ENCODE measurements around the gene JUND. TPM values are rescaled to one million over a fixed set of nuclear protein-coding genes. Genes with fewer than 3 reads are reported as not detected.

The JUND gene
- total RNA-seq, 1 experiment from 2014 or later = 75.0 TPM

DNA sequence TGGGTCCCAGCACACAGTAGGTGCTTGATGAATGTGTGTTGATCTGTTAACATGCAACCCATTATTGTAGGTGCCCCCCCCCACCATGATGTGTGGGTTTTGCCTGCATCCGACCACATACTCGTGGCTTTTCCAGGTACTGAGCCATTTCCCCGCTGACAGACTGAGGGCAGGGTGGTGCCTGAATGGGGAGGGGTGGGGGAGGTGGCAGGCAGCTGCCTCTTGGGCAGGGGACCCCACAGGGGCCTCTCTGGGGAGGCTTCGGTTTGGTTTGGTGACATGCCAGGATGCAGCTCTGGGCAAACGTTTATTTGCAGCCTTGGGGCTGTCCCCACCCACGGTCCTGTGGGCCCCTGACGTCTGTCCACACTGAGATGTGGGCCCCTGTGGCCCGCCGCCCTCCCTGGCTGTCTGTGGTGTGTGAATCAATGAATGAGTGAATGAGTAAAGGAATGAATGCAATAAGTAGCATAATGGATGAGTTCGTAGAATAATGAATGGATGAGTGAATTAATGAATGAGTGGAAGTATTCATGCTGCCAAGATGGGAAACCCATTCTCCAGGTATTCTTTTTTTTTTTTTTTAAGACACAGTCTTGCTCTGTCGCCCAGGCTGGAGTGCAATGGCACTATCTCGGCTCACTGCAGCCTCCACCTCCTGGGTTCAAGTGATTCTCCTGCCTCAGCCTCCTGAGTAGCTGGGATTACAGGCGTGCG is 9.0 kb upstream of the JUND start:
- DNase-seq (ENCODE audit: low read depth) = peak; percentile 43

DNA sequence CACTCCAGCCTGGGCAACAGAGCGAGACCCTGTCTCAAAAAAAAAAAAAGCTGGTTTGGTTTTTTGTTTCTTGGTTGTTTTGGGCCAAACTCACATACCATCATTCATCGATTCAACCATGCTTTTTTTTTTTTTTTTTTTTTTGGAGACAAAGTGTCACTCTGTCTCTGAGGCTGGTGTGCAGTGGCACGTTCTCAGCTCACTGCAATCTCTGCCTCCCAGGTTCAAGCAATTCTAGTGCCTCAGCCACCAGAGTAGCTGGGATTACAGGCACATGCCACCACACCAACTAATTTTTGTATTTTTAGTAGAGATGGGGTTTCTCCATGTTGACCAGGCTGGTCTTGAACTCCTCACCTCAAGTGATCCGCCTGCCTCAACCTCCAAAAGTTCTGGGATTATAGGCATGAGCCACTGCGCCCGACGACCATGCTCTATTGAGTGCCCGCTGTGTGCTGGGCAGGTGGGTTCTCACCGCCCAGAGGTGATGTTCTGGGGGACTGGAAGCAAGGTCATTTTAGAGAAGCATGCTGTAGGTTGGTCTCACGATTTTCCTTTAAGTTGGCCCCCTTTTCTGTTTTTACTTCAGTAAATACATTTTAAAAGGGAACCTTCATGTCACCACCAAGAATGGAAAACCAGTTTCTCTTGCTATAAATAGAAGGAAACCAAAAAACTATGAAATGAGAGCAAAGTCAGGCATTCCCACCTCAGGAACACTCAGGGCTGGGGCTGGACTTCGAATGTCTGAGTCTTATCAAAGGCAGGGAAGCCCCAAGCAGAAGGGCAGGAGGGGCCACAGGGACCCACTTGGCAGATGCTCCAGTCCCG is 8.3 kb upstream of the JUND start:
- no peak for DNase-seq (ENCODE audit: low read depth)

DNA sequence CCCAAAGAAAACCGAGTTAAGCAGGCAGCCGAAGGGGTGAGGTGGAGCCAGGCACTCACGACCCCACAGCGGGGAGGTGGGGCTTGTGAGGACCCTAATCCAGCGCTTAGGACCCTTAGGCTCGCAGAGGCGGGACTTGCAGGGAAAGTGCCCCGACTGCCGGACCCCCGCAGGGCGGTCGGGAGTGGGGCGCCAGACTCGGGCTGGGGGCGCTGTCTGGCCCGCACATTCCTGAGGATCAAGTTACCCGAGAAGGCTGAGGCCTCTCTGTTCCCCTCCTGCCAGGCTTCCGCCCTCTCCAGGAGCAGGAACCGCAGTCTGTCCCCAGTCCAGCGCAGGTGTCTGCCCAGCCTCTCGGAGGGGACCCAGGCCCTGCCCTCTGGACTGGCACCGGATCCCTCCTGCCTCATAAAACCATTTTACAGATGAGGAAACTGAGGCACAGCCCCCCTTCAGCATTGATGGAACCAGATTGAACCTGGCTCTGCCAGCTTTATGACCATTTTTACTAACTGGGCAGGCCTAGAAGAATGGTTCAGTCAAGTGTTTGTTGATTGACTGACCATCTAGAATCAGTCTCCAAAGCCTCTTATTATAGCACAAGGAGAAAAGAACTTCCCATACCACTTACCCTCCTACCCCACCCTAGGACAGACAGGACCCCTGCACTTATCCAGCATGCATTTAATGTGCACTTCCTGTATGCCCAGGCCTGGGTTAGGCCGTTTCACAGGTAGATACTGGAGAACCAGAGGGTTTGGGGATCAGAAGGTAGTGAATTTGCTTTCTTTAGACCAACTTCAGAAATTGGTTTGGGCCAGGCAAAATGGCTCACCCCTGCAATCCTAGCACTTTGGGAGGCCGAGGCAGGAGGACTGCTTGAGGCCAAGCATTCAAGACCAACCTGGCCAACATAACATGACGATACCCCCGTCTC is 6.7 kb upstream of the JUND start:
- DNase-seq (ENCODE audit: low read depth) = peak; percentile 43

DNA sequence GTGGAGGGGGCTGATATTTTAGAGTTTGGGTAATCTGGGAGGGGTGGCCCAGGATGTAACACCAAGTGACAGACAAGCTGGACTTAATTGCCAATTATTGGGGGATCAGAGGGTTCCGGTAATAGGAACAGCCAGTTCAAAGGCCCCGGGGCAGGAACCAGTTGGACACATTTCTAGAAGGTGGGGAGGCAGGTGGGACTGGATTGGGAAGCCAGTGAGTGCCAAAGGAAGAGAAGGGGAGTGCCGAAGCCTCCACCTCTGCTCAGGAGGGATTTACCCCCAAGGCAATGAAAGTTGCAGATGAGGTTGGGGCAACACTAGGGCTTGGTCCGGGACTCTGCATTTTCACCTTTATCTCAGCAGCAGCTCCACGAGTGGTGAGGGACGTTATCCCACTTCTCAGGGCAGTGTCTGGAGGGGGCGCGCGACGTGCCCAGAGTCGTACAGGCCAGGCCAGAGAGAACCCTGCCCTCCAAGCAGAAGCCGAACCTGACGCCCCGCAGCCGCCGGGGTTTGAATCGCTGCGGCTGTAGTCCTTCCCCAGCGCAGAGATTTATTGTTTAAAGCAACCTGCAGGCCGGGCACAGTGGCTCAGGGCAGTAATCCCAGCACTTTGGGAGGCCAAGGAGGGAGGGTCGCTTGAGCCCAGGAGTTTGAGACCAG is 5.7 kb upstream of the JUND start:
- DNase-seq (ENCODE audit: low read depth) = no peak

DNA sequence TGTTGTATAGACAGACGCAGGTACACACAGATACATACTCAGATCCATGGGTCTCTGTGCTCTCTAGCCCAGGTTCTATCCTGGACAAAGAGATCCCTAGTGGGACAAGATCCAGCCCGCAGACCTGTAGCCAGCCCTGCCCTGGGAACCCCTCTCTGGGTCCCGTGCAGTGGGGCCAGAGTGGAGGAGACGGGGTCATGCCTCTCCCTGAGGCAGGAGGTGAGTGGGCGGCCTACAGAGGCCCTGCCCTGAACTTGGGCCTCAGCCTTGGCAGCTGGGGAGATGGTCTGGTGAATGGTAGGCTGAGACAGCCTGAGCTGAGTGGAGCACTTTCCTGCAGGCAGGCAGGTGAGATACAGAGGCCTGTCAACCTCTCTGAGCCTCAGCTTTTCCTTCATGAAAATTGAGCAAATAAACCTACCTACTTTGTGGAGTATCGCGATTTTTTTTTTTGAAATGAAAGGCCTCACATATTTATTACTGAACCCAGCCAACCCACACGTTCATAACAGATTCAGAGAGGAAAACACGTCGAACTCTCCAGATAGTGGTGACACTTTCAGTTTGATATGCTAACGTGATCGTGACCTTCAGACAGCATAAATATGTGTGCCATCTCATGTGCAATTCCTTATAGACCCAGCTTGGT is 3.4 kb upstream of the JUND start:
- no peak for DNase-seq (ENCODE audit: low read depth)

DNA sequence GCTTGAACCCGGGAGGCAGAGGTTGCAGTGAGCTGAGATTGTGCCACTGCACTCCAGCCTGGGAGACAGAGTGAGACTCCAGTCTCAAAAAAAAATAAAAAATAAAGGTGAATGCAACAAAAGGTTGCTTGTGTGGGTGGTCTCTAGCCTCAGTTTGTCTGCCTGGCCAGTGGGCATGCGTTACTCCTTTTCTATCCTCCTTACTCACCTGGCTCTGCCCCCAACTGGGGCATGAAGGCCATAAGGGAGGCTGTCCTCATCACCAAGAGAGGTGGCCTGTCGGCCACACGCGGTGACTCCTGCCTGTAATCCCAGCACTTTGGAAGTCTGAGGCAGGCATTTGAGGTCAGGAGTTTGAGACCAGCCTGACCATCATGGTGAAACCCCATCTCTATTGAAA is 1.9 kb upstream of the JUND start:
- no peak for DNase-seq (ENCODE audit: low read depth)

DNA sequence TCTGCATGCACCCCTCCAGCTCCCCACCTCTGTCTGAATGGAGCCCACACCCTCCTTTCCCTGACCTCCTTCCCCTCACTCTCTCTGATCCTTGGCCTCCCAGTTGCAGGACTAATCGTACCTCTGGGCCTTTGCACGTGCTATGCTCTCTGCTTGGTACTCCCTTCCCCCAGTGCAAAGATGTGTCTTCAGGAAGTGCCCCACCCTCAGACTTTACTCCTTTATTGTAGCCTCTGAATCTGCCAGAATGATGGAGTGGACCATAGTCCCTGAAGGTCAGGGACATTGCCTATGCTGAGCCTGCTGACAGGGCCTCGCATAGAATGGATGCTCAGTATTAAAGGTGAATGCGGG is 1.3 kb upstream of the JUND start:
- no peak for DNase-seq (ENCODE audit: low read depth)

DNA sequence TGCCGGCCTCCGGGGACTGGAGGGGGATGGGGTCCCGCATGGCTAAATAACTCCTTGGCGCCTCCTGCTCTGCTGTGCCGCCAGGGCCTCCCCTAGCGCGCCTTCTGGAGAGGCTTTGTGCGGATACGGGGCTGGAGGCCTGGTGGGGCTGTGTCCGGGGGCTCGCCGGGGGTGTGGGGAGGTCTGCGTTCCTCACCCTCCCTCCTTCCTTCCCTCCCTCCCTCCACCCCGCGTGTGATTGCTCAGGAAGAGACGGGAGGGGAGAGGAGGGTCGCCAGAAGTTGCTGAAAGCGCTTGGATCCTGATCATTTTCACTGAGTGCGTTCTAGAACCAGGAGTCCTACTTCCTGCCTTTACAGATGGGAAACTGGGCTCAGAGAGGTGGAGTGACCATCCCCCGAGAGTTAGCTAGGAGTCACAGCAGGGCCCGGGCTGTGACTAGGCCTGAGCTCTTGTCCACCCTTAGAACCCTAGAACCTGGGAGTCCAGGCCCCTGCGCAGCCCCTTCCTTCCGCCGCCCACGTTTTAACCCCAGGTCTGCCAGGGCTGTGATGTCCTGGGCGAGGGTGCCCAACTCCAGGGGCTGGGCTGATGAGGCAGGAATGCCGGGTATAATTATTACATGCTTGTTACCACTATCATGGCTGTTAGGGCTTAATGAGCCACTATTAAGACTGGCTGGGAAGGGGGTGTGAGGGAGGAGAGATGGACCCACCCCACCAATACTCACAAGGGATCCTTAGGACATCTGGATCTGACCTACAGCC is 782 bp upstream of the JUND start:
- no peak for DNase-seq (ENCODE audit: low read depth)

DNA sequence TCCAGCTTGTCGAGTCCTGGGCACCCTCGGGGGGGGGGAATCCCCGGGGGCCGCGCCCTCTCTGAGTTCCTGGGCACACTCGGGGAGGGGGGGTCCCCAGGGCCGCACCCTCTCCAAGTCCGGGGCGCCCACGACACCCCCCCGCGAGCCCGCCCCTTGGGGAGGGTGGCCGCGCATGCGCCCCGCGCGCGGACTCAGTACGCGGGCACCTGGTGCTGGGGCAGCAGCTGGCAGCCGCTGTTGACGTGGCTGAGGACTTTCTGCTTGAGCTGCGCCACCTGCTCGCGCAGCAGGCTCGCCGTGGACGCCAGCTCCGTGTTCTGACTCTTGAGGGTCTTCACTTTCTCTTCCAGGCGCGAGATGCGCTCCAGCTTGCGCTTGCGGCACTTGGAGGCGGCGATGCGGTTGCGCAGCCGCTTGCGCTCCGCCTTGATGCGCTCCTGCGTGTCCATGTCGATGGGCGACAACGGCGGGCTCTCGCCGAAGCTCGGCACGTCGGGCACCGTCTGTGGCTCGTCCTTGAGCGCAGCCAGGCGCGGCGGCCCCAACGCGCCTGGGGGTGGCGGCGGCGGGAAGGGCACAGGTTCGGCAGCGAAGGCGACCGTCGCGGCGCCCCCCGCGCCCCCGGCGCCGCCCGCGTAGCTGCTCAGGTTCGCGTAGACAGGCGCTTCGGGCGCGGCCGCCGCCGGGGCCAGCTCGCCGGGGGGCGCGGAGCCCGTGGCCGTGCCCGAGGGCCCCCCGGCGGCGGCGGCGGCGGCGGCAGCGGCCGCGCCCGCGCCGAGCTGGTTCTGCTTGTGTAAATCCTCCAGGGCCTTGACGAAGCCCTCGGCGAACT is 958 bp downstream of the JUND start:
- peak; percentile 87 for DNase-seq (ENCODE audit: low read depth)

DNA sequence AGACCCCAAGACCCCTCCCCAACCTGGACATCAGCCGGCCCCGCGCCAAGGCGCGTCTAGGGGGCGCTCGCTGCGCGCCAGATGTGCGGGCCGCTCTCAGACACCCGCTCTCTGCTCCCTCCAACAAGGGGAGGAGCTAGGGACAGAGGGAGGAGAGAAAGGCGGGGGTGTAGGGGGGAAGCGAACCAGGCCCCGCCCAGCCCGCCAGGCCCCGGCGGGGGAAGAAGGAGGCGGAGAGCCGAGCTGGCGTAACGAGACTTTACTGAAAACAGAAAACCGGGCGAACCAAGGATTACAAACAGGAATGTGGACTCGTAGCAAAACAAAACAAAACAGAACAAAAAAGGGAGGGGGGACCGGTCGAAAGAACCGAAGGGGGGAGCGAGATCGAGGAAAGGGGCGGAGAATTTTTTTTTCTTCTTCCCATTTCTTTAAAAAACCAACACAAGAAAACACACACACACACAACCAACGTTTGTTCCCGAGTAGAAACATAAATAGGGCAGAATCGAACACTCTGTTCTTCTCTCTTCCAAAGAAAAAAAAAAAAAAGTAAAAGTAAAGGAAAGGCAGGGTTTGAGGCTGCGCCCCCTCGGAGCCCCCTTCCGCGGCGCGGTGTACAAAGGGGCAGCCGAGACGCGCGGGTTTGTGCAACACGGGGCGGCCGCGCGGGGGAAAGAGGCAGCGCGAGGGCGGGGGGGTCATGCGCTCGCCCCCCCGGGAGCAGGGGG is 1.7 kb downstream of the JUND start:
- peak; percentile 97 for DNase-seq (ENCODE audit: low read depth)

DNA sequence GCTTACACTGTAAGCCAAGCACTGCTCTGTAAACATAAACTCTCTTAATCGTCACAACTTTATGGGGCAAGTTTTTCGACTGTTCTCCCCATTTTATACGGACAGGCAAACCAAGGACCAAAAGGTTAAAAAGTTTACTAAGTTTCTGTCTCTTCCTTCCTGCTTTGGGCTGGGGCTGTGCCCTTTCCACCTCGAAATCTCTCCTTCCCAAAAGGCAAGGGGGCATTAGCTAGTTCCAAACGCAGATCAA is 2.2 kb downstream of the JUND start:
- DNase-seq (ENCODE audit: low read depth) = no peak

DNA sequence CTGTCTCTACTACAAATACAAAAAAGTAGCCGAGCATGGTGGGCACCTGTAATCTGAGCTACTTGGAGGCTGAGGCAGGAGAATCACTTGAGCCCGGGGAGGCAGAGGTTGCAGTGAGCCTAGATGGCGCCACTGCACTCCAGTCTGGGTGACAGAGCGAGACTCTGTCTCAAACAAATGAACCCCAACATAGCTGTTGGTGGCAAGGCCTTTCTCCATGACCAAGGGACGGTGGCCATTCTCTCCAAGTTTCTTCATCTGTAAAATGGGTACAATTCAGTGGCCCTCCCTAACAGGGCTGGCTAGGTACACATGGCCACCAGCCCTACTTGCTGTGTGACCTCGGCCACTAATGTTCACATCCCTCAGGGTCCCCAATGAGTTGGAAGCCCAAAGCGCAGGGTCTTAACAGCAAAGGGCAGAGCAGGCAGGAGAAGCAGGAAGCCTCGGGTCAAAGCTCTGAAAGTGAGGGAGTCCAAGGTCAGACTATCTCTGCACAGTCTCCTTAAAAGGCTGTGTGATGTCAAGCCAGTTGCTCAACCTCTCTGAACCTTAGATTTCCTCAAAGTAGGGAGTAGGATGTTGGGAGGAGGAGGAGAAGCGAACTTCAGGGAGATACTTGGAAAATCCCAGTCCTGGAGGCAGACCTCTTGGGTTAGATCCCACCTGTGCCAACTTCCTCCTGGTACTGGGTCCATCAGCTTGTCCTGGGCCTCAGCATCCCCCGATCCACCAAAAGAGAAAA is 2.7 kb downstream of the JUND start:
- DNase-seq (ENCODE audit: low read depth) = no peak

DNA sequence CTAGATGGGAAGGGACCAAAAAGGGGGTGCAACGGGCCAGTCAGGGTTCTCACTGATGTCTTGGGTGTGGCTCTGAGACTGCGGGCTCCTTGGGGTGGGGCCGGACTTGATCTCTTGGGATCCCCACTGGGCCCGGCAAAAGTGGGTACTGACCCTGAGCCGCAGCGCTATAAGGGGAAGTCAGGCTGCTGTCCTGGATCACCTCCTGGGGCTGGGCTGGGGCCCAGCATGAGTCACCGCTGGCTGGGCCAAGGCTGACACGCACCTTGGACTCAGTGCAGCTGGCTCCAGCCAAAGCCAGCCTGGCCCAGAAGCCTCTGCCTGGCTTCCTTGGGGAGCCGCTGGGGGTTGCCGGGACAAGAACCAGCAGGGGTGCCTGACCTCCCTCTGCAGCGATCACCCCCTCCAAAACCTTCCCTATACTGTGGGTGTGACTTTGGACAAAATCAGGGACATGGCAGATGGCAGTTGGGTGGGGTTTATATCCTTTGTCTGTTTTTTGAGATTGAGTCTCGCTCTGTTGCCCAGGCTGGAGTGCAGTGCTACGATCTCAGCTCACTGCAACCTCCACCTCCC is 6.6 kb downstream of the JUND start:
- DNase-seq (ENCODE audit: low read depth) = peak; percentile 95

DNA sequence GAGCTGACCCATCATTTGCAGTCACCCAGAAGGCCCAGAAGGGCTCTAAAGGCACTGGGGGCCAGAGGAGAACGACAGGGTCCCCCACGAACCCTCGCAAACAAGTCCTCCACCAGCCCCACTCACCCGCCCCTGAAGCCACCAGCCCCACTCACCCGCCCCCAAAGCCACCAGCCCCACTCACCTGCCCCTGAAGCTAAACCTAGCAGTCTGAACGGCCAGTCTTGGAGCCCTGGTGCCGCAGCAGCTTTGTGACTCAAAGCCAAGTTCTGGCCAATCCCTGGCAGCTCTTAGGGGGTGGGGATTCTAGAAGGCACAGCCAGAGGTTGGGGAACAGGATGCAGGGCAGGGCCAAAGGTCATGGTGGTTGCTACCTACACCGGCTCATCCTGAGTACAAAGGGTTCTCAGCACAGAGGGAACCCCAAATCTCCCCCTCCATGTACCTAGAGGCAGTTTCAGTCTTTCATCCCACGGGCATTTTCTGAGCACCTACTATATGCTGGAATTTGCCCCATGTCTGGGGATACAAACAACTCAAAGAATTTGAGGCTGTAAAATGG is 7.1 kb downstream of the JUND start, which contains the start of gene IQCN:
IQCN (minus strand) TSS at position 234 of the 562 bp plus-strand sequence. CDS start 4,974 bp downstream, outside the sequence.
- peak; percentile 56 for DNase-seq (ENCODE audit: low read depth)

DNA sequence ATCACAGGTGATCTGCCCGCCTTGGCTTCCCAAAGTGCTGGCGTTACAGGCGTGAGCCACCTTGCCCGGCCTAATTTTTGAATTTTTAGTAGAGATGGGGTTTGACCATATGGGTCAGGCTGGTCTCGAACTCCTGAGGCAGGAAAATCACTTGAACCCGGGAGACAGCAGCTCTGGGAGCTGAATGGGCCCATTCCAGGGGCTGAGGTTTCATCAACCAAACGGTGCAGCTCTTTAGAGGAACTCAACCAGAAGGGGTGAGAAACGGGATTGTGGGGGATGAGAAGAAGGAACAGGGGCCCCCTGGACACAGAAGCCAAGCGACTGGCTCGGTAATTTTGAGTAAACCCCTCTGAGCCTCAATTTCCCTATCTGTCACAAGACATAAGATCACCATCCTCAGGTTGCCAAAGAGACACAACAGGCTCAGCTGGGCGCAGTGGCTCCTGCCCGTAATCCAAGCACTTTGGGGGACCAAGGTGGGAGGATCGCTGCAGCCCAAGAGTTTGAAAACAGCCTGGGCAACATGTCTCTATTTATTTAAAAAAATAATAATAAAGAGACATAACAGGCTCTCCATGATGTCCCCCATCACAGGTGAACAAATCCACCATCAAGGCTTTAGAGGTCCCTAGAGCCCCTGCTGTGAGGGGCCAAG is 7.7 kb downstream of the JUND start:
- DNase-seq (ENCODE audit: low read depth) = no peak

DNA sequence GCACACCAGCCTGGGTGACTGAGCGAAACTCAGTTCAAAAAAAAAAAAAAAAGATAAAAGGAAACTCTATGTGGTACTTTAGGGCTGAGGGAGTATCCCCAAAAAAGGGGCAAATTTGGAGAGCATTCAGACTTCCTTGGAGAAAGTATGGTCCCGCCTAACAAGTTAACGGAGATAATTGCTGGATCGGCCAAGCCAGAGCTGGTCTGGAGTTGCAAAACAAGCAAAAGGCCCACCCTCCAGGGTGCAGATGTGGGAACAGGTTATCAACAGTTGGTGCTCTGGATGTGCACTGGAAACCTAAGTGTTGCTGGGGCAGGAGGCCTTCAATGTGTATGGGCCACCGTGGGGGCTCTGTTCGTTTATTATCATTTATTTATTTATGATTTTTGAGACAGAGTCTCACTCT is 10.0 kb downstream of the JUND start:
- no peak for DNase-seq (ENCODE audit: low read depth)

DNA sequence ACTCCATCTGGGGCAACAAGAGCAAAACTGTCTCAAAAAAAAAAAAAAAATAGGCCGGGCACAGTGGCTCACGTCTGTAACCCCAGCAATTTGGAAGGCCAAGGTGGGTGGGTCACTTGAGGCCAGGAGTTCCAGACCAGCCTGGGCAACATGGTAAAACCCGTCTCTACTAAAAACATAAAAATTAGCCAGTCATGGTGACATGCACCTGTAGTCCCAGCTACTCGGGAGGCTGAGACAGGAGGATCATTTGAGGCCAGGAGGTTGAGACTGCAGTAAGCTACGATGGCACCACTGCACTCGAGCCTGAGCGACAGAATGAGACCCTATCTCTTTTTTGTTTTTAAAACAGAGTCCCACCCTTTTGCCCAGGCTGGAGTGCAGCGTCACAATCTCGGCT is 11.1 kb downstream of the JUND start:
- DNase-seq (ENCODE audit: low read depth) = no peak
